Measurements from ENCODE around the gene CEMIP2.

DNA sequence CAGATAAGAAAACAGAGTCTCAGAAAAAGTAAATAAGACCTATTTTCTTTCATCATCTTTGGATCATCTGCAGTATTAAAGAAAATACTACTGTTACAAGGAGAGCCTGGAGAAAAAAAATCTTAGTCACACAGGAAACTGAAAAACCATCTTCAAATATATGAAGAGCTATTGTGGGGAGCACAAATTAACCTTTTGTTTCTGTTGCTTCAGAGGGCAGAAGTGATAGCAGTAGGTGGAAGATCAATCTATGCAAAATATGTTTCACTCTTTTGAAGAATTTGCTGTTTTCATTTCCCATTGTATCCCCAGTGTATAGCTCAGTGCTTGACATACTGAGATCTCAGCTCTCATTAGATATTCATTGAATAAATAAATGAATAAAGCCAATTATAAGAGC lies 13.1 kb upstream of the CEMIP2 start:
- TF ChIP-seq, protein P1, sequence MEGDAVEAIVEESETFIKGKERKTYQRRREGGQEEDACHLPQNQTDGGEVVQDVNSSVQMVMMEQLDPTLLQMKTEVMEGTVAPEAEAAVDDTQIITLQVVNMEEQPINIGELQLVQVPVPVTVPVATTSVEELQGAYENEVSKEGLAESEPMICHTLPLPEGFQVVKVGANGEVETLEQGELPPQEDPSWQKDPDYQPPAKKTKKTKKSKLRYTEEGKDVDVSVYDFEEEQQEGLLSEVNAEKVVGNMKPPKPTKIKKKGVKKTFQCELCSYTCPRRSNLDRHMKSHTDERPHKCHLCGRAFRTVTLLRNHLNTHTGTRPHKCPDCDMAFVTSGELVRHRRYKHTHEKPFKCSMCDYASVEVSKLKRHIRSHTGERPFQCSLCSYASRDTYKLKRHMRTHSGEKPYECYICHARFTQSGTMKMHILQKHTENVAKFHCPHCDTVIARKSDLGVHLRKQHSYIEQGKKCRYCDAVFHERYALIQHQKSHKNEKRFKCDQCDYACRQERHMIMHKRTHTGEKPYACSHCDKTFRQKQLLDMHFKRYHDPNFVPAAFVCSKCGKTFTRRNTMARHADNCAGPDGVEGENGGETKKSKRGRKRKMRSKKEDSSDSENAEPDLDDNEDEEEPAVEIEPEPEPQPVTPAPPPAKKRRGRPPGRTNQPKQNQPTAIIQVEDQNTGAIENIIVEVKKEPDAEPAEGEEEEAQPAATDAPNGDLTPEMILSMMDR (IDR thresholded peaks at IDR 0.05 in 4 of 5, conservative IDR thresholded peaks at IDR 0.05 in 1 of 5) = no peak
- no peak for TF ChIP-seq POLR2A (IDR thresholded peaks at IDR 0.05)
